ENCODE data around the gene ANKRD33B. TPM values are rescaled to one million over a fixed set of nuclear protein-coding genes. Genes with fewer than 3 reads are reported as not detected.

Gene ANKRD33B
- total and polyA plus RNA-seq, 2 of the 8 experiments (the other 6 are each of a cell fraction or from before 2014, with no cell fraction given), result 6.9 to 20.6 TPM

DNA sequence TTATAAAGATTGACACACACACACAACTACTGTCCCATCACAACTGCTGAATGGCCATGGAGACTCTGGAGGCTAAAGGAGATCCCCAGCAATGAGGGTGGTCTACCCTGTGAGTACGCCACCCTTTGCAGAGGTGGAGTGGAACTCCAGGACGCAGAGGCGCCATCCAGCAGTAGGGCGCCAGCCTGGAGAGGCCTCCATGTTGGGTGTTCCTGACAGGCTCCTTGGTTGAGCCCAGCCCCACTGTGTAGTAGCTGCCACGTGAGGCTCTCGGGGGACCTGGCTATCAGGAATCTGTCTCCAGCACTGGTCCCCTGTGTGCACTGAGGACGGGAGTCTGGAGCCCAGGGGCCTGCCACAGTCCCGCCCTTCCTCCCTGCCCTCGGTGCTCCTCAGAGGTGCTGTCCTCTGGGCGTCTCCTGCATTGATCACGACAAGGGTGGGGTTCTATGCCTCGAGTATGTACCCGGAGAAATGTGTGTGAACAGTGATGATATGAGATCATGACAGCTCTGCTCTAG, 124.8 kb downstream of the ANKRD33B start:
- H3K4me3 ChIP-seq (ENCODE audit: extremely low read depth in 1 of 4, insufficient read depth in 2 of 4, low read depth in 3 of 4, low read length in 4 of 4), result no peak overlapping the region
- no peaks in the 10 kb centered on the region for H3K36me3 ChIP-seq (ENCODE audit: control insufficient read depth in 2 of 4, insufficient read depth in 4 of 4, low read length in 3 of 4)
- 0 out of 2 replicates have a peak overlapping the region, but pooled peaks have one; percentile 17 for H3K18ac ChIP-seq (ENCODE audit: extremely low read depth, low read length)
- no peak overlapping the region for H2AK5ac ChIP-seq (ENCODE audit: low read depth, low read length)
- no peaks in the 10 kb centered on the region for H3K9me3 ChIP-seq (ENCODE audit: insufficient read depth in 2 of 2, low read depth in 1 of 2, low read length in 1 of 2)
- H2BK120ac ChIP-seq (replicated peaks; ENCODE audit: low read depth, low read length), result no peak overlapping the region
- H4K8ac ChIP-seq (ENCODE audit: extremely low read depth, insufficient read depth, low read length), result 0 out of 2 replicates have a peak overlapping the region, but pooled peaks have one; percentile 22
- no peak overlapping the region for H3K56ac ChIP-seq (replicated peaks; ENCODE audit: insufficient read length, low read depth, low read length)
- no peak overlapping the region for H3K4ac ChIP-seq (replicated peaks; ENCODE audit: insufficient read length, low read depth, low read length)
- no peak overlapping the region for H3K9ac ChIP-seq (replicated peaks in 1 of 4; ENCODE audit: extremely low read depth in 1 of 4, low read depth in 3 of 4, low read length in 3 of 4)
- peak overlapping the region; percentile 32; the same call in 1 of the 2 replicates for H3K27ac ChIP-seq (ENCODE audit: low read depth, low read length)
- peaks cover 0 to 2% of the 10 kb centered on the region in 2 experiments for H4K20me1 ChIP-seq (replicated peaks in 1 of 2; ENCODE audit: control insufficient read depth in 1 of 2, insufficient read depth in 2 of 2, low read length in 2 of 2)
- no peaks in the 10 kb centered on the region for H3K23me2 ChIP-seq (ENCODE audit: low read depth, low read length)
- WGBS, 2 experiments (ENCODE audit: extremely low coverage in 1 of 2, insufficient coverage in 1 of 2, insufficient read length in 1 of 2, insufficient replicate concordance in 2 of 2, low coverage in 1 of 2, low lambda C conversion rate in 2 of 2, missing lambda C conversion rate in 1 of 2), result 92% methylated on average over 13 of the region's 13 CpGs; no CpG with 5 or more reads in 1 of the 2 experiments
- H3K4me1 ChIP-seq (replicated peaks in 1 of 4; ENCODE audit: control insufficient read depth in 3 of 4, insufficient read depth in 4 of 4, low read length in 3 of 4), result peaks cover 0 to 14% (median 5%) of the 10 kb centered on the region in 4 experiments; a peak in 6 of 7 replicates
- CTCF ChIA-PET (ENCODE audit: partially characterized antibody), result interaction anchor here (0.7 to 9.6 kb wide), 40 partner anchors 9 to 464 kb away, joined by 3 to 132 read pairs (median 5); partner anchors contain the start of gene ROPN1L
- H3K79me2 ChIP-seq (ENCODE audit: control insufficient read depth in 1 of 2, insufficient read depth in 2 of 2, low read length in 2 of 2), result peaks cover 0 to 3% of the 10 kb centered on the region in 2 experiments; a peak in 1 of 4 replicates
- no peak overlapping the region for H2AFZ ChIP-seq (ENCODE audit: low read length)
- H3K4me2 ChIP-seq (ENCODE audit: insufficient read depth in 1 of 2, low read depth in 2 of 2, low read length in 2 of 2), result no peak overlapping the region
- no peak overlapping the region for H4K5ac ChIP-seq (ENCODE audit: insufficient read length, low read depth, low read length)
- H3K79me1 ChIP-seq (ENCODE audit: low read depth, low read length), result no peaks in the 10 kb centered on the region
- H2BK5ac ChIP-seq (ENCODE audit: low read depth, low read length), result peak overlapping the region; percentile 63
- H2BK20ac ChIP-seq (ENCODE audit: low read length), result no peak overlapping the region
- POLR2A ChIA-PET (ENCODE audit: partially characterized antibody), result interaction anchor here (0.9 to 1.8 kb wide), 2 partner anchors 11 to 61 kb away, joined by 3 to 6 read pairs; no protein-coding TSS in a partner anchor
- no peak overlapping the region for H3K23ac ChIP-seq (ENCODE audit: insufficient read length)
- H2BK15ac ChIP-seq (ENCODE audit: low read length), result no peak overlapping the region
- 0 out of 2 replicates have a peak overlapping the region, but pooled peaks have one; percentile 23 for H2BK12ac ChIP-seq (ENCODE audit: low read depth, low read length)
- H3K14ac ChIP-seq (ENCODE audit: insufficient read length), result no peak overlapping the region
- FAIRE-seq (no peak), DNase-seq (ENCODE audit: low read depth in 1 of 2, low spot score in 2 of 2) (no peak)
- H4K91ac ChIP-seq (replicated peaks; ENCODE audit: insufficient read length, low read length), result peak overlapping the region; percentile 52
- H3K27me3 ChIP-seq (replicated peaks in 1 of 4; ENCODE audit: control insufficient read depth in 3 of 4, extremely low read depth in 1 of 4, insufficient read depth in 3 of 4, low read length in 3 of 4), result no peaks in the 10 kb centered on the region
- TF ChIP-seq POU5F1 (IDR thresholded peaks at IDR 0.05; ENCODE audit: low read depth, low read length) (no peak), SP2 (IDR thresholded peaks at IDR 0.05; ENCODE audit: low read length) (no peak), CHD2 (IDR thresholded peaks at IDR 0.05; ENCODE audit: low read length) (no peak), SRF (IDR thresholded peaks at IDR 0.05; ENCODE audit: low read depth, low read length) (no peak), PHF8 (conservative IDR thresholded peaks at IDR 0.05; ENCODE audit: low read depth, low read length) (no peak), KDM5A (IDR thresholded peaks at IDR 0.05; ENCODE audit: low read length) (no peak), CTBP2 (IDR thresholded peaks at IDR 0.05; ENCODE audit: borderline replicate concordance, insufficient read depth, insufficient read length, low read length) (no peak), SUZ12 (IDR thresholded peaks at IDR 0.05; ENCODE audit: low read length) (no peak), RAD21 (IDR thresholded peaks at IDR 0.05 in 1 of 2, conservative IDR thresholded peaks at IDR 0.05 in 1 of 2; ENCODE audit: low read depth in 2 of 2, low read length in 2 of 2) (no peak), HDAC2 (IDR thresholded peaks at IDR 0.05; ENCODE audit: borderline replicate concordance in 1 of 2, low read depth in 2 of 2, low read length in 2 of 2) (no peak), EZH2 (IDR thresholded peaks at IDR 0.05; ENCODE audit: low read depth, low read length, severe bottlenecking) (no peak), SAP30 (IDR thresholded peaks at IDR 0.05; ENCODE audit: insufficient read depth, insufficient replicate concordance, low read length) (no peak)
